Heart left ventricle (tissue), 13 donors: ENCODE data around the gene AIF1.

ENCODE experiments used
- POLR2A ChIP-seq, 2 donors: fragments of 450-650 bp; IDR thresholded peaks; one replicate each; pipeline ENCODE4 v1.6.1; 2017; ENCODE audit warnings: antibody characterized with exemption in 2 of 2, mild to moderate bottlenecking in 2 of 2, moderate library complexity in 2 of 2
- TF ChIP-seq, protein P1 (sequence below), 12 donors: fragments of 200-600 bp; sonication (generic) in 4 of 12; IDR thresholded peaks; one replicate each; pipeline versions ENCODE4 v1.5.0 to v1.8.0; 2018 to 2022; ENCODE audit warnings: antibody characterized with exemption in 12 of 12, mild to moderate bottlenecking in 5 of 12
- donor health status: ischemic (EF 13 %, LVEDD 7.1; RV severe dilation, severe dysfunction).
- donor health status: DM: no; HTN: yes; CAD: no.
- donor health status: DM: no; HTN: no; CAD: no.
- donor health status: ischemic (EF 25% LVEDD 6.9; RV normal size, moderate dysfunction).
- donor health status: ischemic (EF 25% LVEDD 5.7; RV mildly dilated, moderate dysfunction).
- donor health status: ischemic (EF 35%, LVEDD 5.7; RV mildly dilated, moderate dysfunction).
- donor health status: nonischemic (EF 11% LVEDD 7.7; RV severe dilation, severe dysfunction).
- donor health status: DM: yes; HTN: yes; CAD: no.
- donor health status: PGD.
- donor health status: ischemic (EF 29% LVEDD 5.4; RV normal size, mild dysfunction).
- donor health status: nonischemic (EF 23%, LVEDD 6.1; RV moderate dilation, normal function).

DNA sequence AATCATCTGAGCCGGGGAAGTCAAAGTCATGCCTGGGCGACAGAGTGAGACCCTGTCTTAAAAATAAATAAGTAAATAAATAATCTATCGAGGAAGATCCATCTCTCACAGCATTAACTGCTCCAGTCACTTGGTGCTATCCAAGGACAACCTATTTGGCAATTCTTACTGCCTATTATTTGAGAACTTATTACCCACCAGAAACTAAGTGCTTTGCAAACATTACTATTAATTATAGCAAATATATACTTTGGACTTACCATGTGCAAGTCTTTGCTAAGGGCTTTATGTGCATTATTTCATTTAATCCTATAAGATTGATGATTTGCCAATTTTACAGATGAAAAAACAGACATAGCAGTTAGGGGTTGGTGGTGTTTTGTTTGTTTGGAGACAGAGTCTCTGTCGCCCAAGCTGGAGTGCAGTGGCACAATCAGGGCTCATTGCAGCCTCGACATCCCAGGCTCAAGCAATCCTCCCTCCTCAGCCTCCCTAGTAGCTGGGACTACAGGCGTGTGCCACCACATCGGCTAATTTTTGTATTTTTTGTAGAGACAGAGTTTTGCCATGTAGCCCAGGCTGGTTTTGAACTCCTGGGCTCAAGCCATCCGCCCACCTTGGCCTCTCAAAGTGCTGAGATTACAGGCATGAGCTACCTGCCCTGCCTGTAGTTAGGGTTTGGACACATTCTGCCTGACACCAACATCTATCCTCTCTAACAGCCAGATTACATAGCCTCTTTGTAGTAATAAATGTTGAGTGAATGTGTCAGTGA is 39.7 kb downstream of the AIF1 start:
- TF ChIP-seq, protein P1, sequence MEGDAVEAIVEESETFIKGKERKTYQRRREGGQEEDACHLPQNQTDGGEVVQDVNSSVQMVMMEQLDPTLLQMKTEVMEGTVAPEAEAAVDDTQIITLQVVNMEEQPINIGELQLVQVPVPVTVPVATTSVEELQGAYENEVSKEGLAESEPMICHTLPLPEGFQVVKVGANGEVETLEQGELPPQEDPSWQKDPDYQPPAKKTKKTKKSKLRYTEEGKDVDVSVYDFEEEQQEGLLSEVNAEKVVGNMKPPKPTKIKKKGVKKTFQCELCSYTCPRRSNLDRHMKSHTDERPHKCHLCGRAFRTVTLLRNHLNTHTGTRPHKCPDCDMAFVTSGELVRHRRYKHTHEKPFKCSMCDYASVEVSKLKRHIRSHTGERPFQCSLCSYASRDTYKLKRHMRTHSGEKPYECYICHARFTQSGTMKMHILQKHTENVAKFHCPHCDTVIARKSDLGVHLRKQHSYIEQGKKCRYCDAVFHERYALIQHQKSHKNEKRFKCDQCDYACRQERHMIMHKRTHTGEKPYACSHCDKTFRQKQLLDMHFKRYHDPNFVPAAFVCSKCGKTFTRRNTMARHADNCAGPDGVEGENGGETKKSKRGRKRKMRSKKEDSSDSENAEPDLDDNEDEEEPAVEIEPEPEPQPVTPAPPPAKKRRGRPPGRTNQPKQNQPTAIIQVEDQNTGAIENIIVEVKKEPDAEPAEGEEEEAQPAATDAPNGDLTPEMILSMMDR (IDR thresholded peaks at IDR 0.05), result no peak
- no peak for TF ChIP-seq POLR2A (IDR thresholded peaks at IDR 0.05)
